22Rv1 (cell line): ENCODE results near the gene STX3.

Source experiments
- CTCF ChIP-seq: fragments of 450-650 bp; IDR thresholded peaks from 2 replicates; pipeline ENCODE4 v1.5.1; 2017; ENCODE audit warnings: mild to moderate bottlenecking
- ZFX ChIP-seq: fragments of 450-650 bp; IDR thresholded peaks from 2 replicates; pipeline ENCODE4 v1.6.1; 2017; ENCODE audit warnings: antibody characterized with exemption, borderline replicate concordance

GRCh38 chr11:59854871-59855270, 99.7 kb downstream of the STX3 start:
- TF ChIP-seq CTCF, result no peak
- TF ChIP-seq ZFX, result no peak
